ENCODE measurements around the gene ERBIN. TPM values are rescaled to one million over a fixed set of nuclear protein-coding genes. Genes with fewer than 3 reads are reported as not detected.

ERBIN gene
- total RNA-seq, 1 experiment from 2014 or later: 38.9 TPM

DNA sequence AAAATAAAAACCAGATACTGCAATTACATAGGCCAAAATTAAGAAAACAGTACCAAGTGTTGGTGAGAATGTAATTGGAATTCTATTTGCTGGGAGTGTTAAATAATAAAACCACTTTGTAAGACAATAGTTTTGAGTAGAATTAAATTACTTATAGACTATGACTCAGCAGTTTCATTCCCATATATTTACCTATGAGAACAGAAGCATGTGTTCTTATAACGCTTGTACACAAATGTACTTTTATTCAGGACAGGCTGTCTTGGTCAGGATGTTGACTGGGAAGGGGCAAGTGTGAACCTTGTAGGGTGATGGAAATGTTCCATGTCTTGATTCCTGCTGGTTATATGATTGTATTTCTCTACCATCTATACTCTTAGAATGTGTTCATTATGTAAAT is 56.3 kb downstream of the ERBIN start:
- ChIA-PET CTCF (no interaction called here), POLR2A (ENCODE audit: unreplicated experiment) (no interaction called here)

DNA sequence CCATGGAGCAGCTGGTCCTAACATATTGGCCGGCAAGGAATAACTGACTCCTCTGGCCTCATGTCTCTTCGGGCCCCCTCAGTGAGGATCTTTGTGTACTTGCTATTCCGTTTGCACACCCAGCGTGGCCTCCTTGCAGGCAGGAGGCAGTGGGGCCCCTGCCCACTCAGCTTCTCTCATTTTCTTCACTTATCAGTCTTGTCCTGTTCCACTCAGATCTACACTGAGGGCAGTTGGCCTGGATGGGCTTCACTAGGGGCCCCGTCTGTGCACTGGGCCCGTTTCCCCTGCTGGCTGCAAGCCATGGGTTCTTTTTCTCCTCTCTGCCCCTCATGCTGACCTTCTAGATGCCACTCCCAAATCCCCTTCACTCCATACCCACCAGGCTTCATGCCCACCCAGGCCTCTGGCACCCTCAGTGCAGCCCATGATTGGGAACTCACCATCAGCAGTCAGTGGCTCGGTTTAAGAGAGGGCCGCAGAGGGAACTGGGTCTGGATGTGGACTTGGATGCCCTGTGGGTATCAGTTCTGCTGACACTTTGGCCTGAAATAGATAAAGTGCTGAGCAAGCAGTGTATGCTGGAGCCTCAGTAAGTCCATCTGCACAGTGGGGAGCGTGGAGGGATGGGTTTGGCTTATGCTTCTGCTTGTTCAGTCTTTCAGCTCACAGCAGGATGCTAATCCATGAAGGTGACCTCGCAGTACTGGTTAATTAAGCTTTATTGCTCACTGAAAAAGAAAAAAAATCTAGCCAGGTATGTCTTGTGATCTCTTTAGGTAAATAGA is 57.9 kb downstream of the ERBIN start:
- Histone ChIP-seq H2AFZ (ENCODE audit: low read length) (no peak overlapping the region), H3K9me2 (replicated peaks; ENCODE audit: low read length) (no peaks in the 10 kb centered on the region), H3K27ac (ENCODE audit: low read length) (no peak overlapping the region), H3K79me2 (ENCODE audit: low read length) (peaks cover 90% of the 10 kb centered on the region), H3F3A (ENCODE audit: low read length, unreplicated experiment) (no peaks in the 10 kb centered on the region), H3K4me1 (ENCODE audit: insufficient read depth, low read length) (peaks cover 20% of the 10 kb centered on the region), H3K9ac (ENCODE audit: low read length) (no peak overlapping the region), H3K27me3 (ENCODE audit: low read length) (no peaks in the 10 kb centered on the region), H4K20me1 (ENCODE audit: low read length) (no peaks in the 10 kb centered on the region), H3K9me3 (ENCODE audit: low read length) (no peaks in the 10 kb centered on the region), H3K4me2 (ENCODE audit: low read length) (no peak overlapping the region), H3K4me3 (ENCODE audit: low read length) (no peak overlapping the region), H3K36me3 (ENCODE audit: low read depth, low read length) (no peaks in the 10 kb centered on the region)
- ChIA-PET POLR2A (ENCODE audit: unreplicated experiment) (no interaction called here), CTCF (no interaction called here)
- no peak for TF ChIP-seq EZH2 (IDR thresholded peaks at IDR 0.05; ENCODE audit: low read length, unreplicated experiment)
- TF ChIP-seq EZH2phosphoT487 (IDR thresholded peaks at IDR 0.05; ENCODE audit: borderline replicate concordance, low read length): no peak
- TF ChIP-seq, protein P1, sequence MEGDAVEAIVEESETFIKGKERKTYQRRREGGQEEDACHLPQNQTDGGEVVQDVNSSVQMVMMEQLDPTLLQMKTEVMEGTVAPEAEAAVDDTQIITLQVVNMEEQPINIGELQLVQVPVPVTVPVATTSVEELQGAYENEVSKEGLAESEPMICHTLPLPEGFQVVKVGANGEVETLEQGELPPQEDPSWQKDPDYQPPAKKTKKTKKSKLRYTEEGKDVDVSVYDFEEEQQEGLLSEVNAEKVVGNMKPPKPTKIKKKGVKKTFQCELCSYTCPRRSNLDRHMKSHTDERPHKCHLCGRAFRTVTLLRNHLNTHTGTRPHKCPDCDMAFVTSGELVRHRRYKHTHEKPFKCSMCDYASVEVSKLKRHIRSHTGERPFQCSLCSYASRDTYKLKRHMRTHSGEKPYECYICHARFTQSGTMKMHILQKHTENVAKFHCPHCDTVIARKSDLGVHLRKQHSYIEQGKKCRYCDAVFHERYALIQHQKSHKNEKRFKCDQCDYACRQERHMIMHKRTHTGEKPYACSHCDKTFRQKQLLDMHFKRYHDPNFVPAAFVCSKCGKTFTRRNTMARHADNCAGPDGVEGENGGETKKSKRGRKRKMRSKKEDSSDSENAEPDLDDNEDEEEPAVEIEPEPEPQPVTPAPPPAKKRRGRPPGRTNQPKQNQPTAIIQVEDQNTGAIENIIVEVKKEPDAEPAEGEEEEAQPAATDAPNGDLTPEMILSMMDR (conservative IDR thresholded peaks at IDR 0.05; ENCODE audit: low read depth, low read length): no peak
- no peak for DNase-seq
- BruUV-seq (replicated peaks): no TSS peak
- no peak for ATAC-seq
- intact Hi-C loops (cut with micrococcal nuclease): no loop called here

More for the DNA sequence above, 56.3 kb downstream of the ERBIN start:
- Histone ChIP-seq H4K20me1 (ENCODE audit: low read length) (no peaks in the 10 kb centered on the region), H3F3A (ENCODE audit: low read length, unreplicated experiment) (no peaks in the 10 kb centered on the region), H3K4me2 (ENCODE audit: low read length) (no peak overlapping the region), H3K9me3 (ENCODE audit: low read length) (no peaks in the 10 kb centered on the region), H3K9me2 (replicated peaks; ENCODE audit: low read length) (no peaks in the 10 kb centered on the region), H3K4me3 (ENCODE audit: low read length) (no peak overlapping the region), H3K4me1 (ENCODE audit: insufficient read depth, low read length) (peaks cover 20% of the 10 kb centered on the region), H2AFZ (ENCODE audit: low read length) (no peak overlapping the region), H3K9ac (ENCODE audit: low read length) (no peak overlapping the region), H3K79me2 (ENCODE audit: low read length) (peaks cover 93% of the 10 kb centered on the region), H3K27me3 (ENCODE audit: low read length) (no peaks in the 10 kb centered on the region), H3K27ac (ENCODE audit: low read length) (peak overlapping the region; percentile 43), H3K36me3 (ENCODE audit: low read depth, low read length) (no peaks in the 10 kb centered on the region)
- intact Hi-C loops (cut with micrococcal nuclease): no loop called here
- DNase-seq (peak; percentile 3), ATAC-seq (peak; percentile 46; the same call in 1 of the 2 replicates)
- TF ChIP-seq EZH2phosphoT487 (IDR thresholded peaks at IDR 0.05; ENCODE audit: borderline replicate concordance, low read length) (no peak), EZH2 (IDR thresholded peaks at IDR 0.05; ENCODE audit: low read length, unreplicated experiment) (no peak)
- TF ChIP-seq, protein P1 (conservative IDR thresholded peaks at IDR 0.05; ENCODE audit: low read depth, low read length): no peak
- BruUV-seq (replicated peaks): no TSS peak

DNA sequence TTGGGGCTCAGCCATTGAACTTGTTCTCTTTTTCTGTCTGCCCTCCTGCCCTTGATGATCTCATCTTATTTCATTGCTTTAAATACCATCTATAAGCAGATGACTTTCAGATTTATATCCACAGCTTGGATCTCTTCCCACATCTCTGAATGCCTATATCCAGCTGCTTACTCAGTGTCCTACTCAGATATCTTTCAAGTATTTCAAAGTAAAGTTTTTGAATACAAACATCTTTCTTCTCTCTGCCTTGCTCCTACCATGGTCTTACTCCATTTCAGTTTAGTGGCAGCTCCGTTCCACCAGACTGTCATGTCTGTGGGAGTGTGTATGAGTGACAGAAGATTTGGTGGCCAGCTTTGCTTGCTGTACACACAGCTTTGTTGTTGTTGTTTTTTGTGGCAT is 59.7 kb downstream of the ERBIN start:
- ATAC-seq: peak; percentile 61
- intact Hi-C loops (cut with micrococcal nuclease): no loop called here
- no peak overlapping the region for H2AFZ ChIP-seq (ENCODE audit: low read length)
- H3K4me2 ChIP-seq (ENCODE audit: low read length): no peak overlapping the region; the same call in 1 of the 2 replicates
- POLR2A ChIA-PET (ENCODE audit: unreplicated experiment): interaction anchor here (0.6 kb wide), 1 partner anchor 246 kb away, joined by 3 read pairs; no protein-coding TSS in a partner anchor
- H3K27ac ChIP-seq (ENCODE audit: low read length): no peak overlapping the region
- no peaks in the 10 kb centered on the region for H3F3A ChIP-seq (ENCODE audit: low read length, unreplicated experiment)
- H3K36me3 ChIP-seq (ENCODE audit: low read depth, low read length): no peaks in the 10 kb centered on the region
- H4K20me1 ChIP-seq (ENCODE audit: low read length): no peaks in the 10 kb centered on the region
- peak; percentile 43 for DNase-seq
- H3K79me2 ChIP-seq (ENCODE audit: low read length): peaks cover 79% of the 10 kb centered on the region
- TF ChIP-seq, protein P1 (conservative IDR thresholded peaks at IDR 0.05; ENCODE audit: low read depth, low read length): no peak
- TF ChIP-seq EZH2phosphoT487 (IDR thresholded peaks at IDR 0.05; ENCODE audit: borderline replicate concordance, low read length) (no peak), EZH2 (IDR thresholded peaks at IDR 0.05; ENCODE audit: low read length, unreplicated experiment) (no peak)
- no TSS peak for BruUV-seq (replicated peaks)
- H3K4me3 ChIP-seq (ENCODE audit: low read length): no peak overlapping the region
- peaks cover 20% of the 10 kb centered on the region for H3K4me1 ChIP-seq (ENCODE audit: insufficient read depth, low read length)
- H3K9ac ChIP-seq (ENCODE audit: low read length): no peak overlapping the region
- no peaks in the 10 kb centered on the region for H3K27me3 ChIP-seq (ENCODE audit: low read length)
- CTCF ChIA-PET: interaction anchor here (0.6 kb wide), 1 partner anchor 43 kb away, joined by 4 read pairs; no protein-coding TSS in a partner anchor
- no peaks in the 10 kb centered on the region for H3K9me2 ChIP-seq (replicated peaks; ENCODE audit: low read length)
- no peaks in the 10 kb centered on the region for H3K9me3 ChIP-seq (ENCODE audit: low read length)

All from PC-3 (cell line).